K562 (cell line): ENCODE results near the gene THEM5. TPM values are rescaled to one million over a fixed set of nuclear protein-coding genes. Genes with fewer than 3 reads are reported as not detected.

Source experiments
- ATAC-seq: fragments of 200-7000 bp; cut with Tn5 transposase; 3 replicates; pipeline ENCODE4 v1.9.1; 2020; ENCODE audit warnings: moderate library complexity
- BruUV-seq: library from RNA; stranded (reverse); fragments of 400-500 nt; replicated peaks from 2 replicates; lab custom pipeline; 2021; lab: Mats Ljungman, UMichigan
- CTCF ChIA-PET: fragments of 300-600 bp; formaldehyde crosslinking; extraction: SDS; loops from one replicate; lab custom pipeline; 2021; ENCODE audit warnings: low intra/inter-chr PET ratio; lab: Yijun Ruan, JAX
- POLR2A ChIA-PET: fragments of 300-600, 350-650 bp; sonication (Branson Sonifier 250); formaldehyde crosslinking; extraction: SDS; loops from one replicate; lab custom pipeline; 2021; ENCODE audit warnings: antibody characterized with exemption, inconsistent platforms; lab: Yijun Ruan, JAX
- DNase-seq, 4 experiments: peaks; one replicate each; pipeline versions ENCODE4 v3.0.0 to v3.0.0-alpha.2; 2011 to 2018; ENCODE audit warnings: low spot score in 3 of 4, mixed read lengths in 3 of 4; ENCODE audit errors: extremely low read depth in 1 of 4
- FAIRE-seq: peaks from 2 replicates; lab custom pipeline; 2011; peaks lifted over from hg19 to GRCh38; lab: Jason Lieb, UNC
- H2AFZ ChIP-seq: 2 replicates; pipeline ENCODE4 v1.6.0; 2011; ENCODE audit warnings: low read depth, low read length, control low read depth, inconsistent platforms
- H3K27ac ChIP-seq: fragments of 200-600 bp; 3 replicates; pipeline ENCODE4 v1.8.0; 2011; ENCODE audit warnings: low read depth, mild to moderate bottlenecking, control low read depth, inconsistent platforms, low read length, moderate library complexity, mixed read lengths; ENCODE audit errors: extremely low read depth
- H3K27me3 ChIP-seq, 2 experiments: fragments of 300-600 bp in 1 of 2; 2 replicates in 1 of 2; 3 replicates in 1 of 2; pipeline versions ENCODE4 v1.6.0 to v1.8.0; 2011; ENCODE audit warnings: inconsistent platforms in 2 of 2, low read length in 2 of 2, mild to moderate bottlenecking in 1 of 2, mixed read lengths in 1 of 2, moderate library complexity in 1 of 2; ENCODE audit not compliant: control insufficient read depth in 2 of 2, insufficient read depth in 2 of 2
- H3K36me3 ChIP-seq: fragments of 300-600 bp; 3 replicates; pipeline ENCODE4 v1.8.0; 2011; ENCODE audit warnings: mild to moderate bottlenecking, low read length, inconsistent platforms; ENCODE audit not compliant: control insufficient read depth, insufficient read depth
- H3K4me1 ChIP-seq, 2 experiments: fragments of 200-600 bp in 1 of 2; replicated peaks in 1 of 2; 2 replicates in 1 of 2; 3 replicates in 1 of 2; pipeline versions ENCODE4 v1.5.1 to v1.8.0; 2011; ENCODE audit warnings: inconsistent platforms in 2 of 2, low read length in 2 of 2, mild to moderate bottlenecking in 1 of 2, mixed read lengths in 1 of 2, moderate library complexity in 1 of 2; ENCODE audit not compliant: control insufficient read depth in 2 of 2, insufficient read depth in 2 of 2
- H3K4me2 ChIP-seq: 2 replicates; pipeline ENCODE4 v1.6.1; 2011; ENCODE audit warnings: low read length, control low read depth, inconsistent platforms, mixed read lengths; ENCODE audit not compliant: insufficient read depth
- H3K4me3 ChIP-seq: fragments of 200-600 bp; sonication (generic), shearing (Covaris generic); 2 replicates; pipeline ENCODE4 v1.5.1; 2016; ENCODE audit warnings: control low read depth, inconsistent platforms
- H3K79me2 ChIP-seq: fragments of 200-600 bp; 3 replicates; pipeline ENCODE4 v1.8.0; 2011; ENCODE audit warnings: low read length, inconsistent platforms; ENCODE audit not compliant: control insufficient read depth, insufficient read depth
- H3K9ac ChIP-seq, 2 experiments: 2 replicates each; pipeline versions ENCODE4 v1.6.0 to v1.6.1; 2011; ENCODE audit warnings: low read depth in 2 of 2, low read length in 2 of 2, control low read depth in 1 of 2, inconsistent platforms in 1 of 2, mild to moderate bottlenecking in 1 of 2, mixed read lengths in 1 of 2; ENCODE audit not compliant: insufficient read depth in 1 of 2
- H3K9me1 ChIP-seq: one replicate; pipeline ENCODE4 v1.6.0; 2011; ENCODE audit warnings: inconsistent platforms, mild to moderate bottlenecking, low read length, moderate library complexity; ENCODE audit not compliant: control insufficient read depth, insufficient read depth
- H3K9me3 ChIP-seq: replicated peaks from 2 replicates; pipeline ENCODE4 v1.5.1; 2011; ENCODE audit warnings: low read depth, low read length, inconsistent platforms; ENCODE audit not compliant: control insufficient read depth, insufficient read depth
- H4K20me1 ChIP-seq: replicated peaks from 2 replicates; pipeline ENCODE4 v1.6.1; 2011; ENCODE audit warnings: low read length, inconsistent platforms, mixed read lengths; ENCODE audit not compliant: control insufficient read depth, insufficient read depth
- BHLHE40 ChIP-seq: IDR thresholded peaks from 2 replicates; pipeline ENCODE4 v1.6.1; 2011; ENCODE audit warnings: low read length, improper control_type of control experiment
- GTF2B ChIP-seq: IDR thresholded peaks from 2 replicates; pipeline ENCODE4 v1.6.1; 2011; ENCODE audit not compliant: insufficient read length; ENCODE audit errors: extremely low read depth
- MCM3 ChIP-seq: fragments of 450-650 bp; IDR thresholded peaks from 2 replicates; pipeline ENCODE4 v1.6.1; 2016
- PHB2 ChIP-seq: fragments of 450-650 bp; IDR thresholded peaks from 2 replicates; pipeline ENCODE4 v1.6.1; 2017; ENCODE audit warnings: low read depth
- RBM15 ChIP-seq: fragments of 200-400 bp; formaldehyde crosslinking; IDR thresholded peaks from 2 replicates; pipeline ENCODE4 v1.6.1; 2018; ENCODE audit warnings: mild to moderate bottlenecking, low read length, moderate library complexity; ENCODE audit not compliant: insufficient read depth
- TAF7 ChIP-seq: fragments of 450-650 bp; IDR thresholded peaks from 2 replicates; pipeline ENCODE4 v1.6.1; 2016; ENCODE audit warnings: missing genetic modification characterization, missing compliant biosample characterization
- ZNF77 ChIP-seq: fragments of 250-450 bp; sonication (Bioruptor Pico); IDR thresholded peaks from 2 replicates; pipeline ENCODE4 v1.5.0; 2020
- WGBS: fragments of 100-300 bp; shearing (Covaris generic); methylation state at CpG from one replicate; pipeline ENCODE4 v1.1.6; 2016; ENCODE audit warnings: low coverage, mixed read lengths; ENCODE audit not compliant: insufficient coverage; ENCODE audit errors: missing lambda C conversion rate; 5-methylcytosine and 5-hydroxymethylcytosine counted together
- in situ Hi-C: fragments of 300-500 bp; cut with MboI; formaldehyde crosslinking; loops from 4 replicates; pipeline ENCODE4 v1.15.0; 2018; ENCODE audit warnings: inconsistent platforms, mixed read lengths
- intact Hi-C: fragments of 100-400 bp; cut with micrococcal nuclease; formaldehyde crosslinking; loops from 2 replicates; pipeline ENCODE4 v1.14.2; 2022
- polyA plus RNA-seq, 8 experiments: library from polyadenylated mRNA; depleted of rRNA in 4 of 8; stranded (reverse) in 5 of 8; unstranded in 3 of 8; fragments of >200 nt; fragmentation: Nextera tagmentation in 2 of 8; fragmentation: Illumina TruSeq in 1 of 8; extraction: Ambion mirVana in 2 of 8; extraction: Trizol in 1 of 8; gene quantifications; 2 replicates each; pipeline versions ENCODE4 v1.2.1 to v1.2.3, GENCODE V29; 2011 to 2014; ENCODE audit warnings: inconsistent platforms in 1 of 8, missing spikeins in 1 of 8
- total RNA-seq, 7 experiments: library from RNA; depleted of rRNA in 6 of 7; stranded (reverse); fragments of >200 nt in 6 of 7; fragmentation: Illumina TruSeq in 2 of 7; extraction: Trizol in 2 of 7; gene quantifications; 2 replicates each; pipeline versions ENCODE4 v1.2.1 to v1.2.3, GENCODE V29; 2011 to 2021; ENCODE audit warnings: low replicate concordance in 1 of 7

The THEM5 gene
- total and polyA plus RNA-seq, 9 of the 15 experiments (the other 6 are each of a cell fraction or from before 2014, with no cell fraction given), result not detected

- DNase-seq, result no peak
Measured at GRCh38 chr1:151819227-151819835, 34.2 kb downstream of the THEM5 start.

More at GRCh38 chr1:151819227-151819835, 34.2 kb downstream of the THEM5 start:
- Histone ChIP-seq H3K27ac (no peak overlapping the region), H2AFZ (no peak overlapping the region), H3K4me1 (peaks cover 0 to 3% of the 10 kb centered on the region in 2 experiments; a peak in 2 of 5 replicates), H3K9me3 (no peaks in the 10 kb centered on the region), H4K20me1 (peaks cover 10% of the 10 kb centered on the region; the same call in 1 of the 2 replicates), H3K9ac (no peak overlapping the region), H3K27me3 (peaks cover 66 to 82% of the 10 kb centered on the region in 2 experiments)
- in situ Hi-C loops, result no loop called here
- POLR2A ChIA-PET, result no interaction called here
- no peak for FAIRE-seq
- no peak for TF ChIP-seq BHLHE40
- no peak for TF ChIP-seq ZNF77
- no peak for TF ChIP-seq PHB2
- TF ChIP-seq GTF2B, result no peak
- no peak for TF ChIP-seq RBM15
- no peak for TF ChIP-seq MCM3
- no peak for TF ChIP-seq TAF7
- TF ChIP-seq, all 486 proteins: peak for 0
- Histone ChIP-seq H3K36me3 (no peaks in the 10 kb centered on the region), H3K4me2 (no peak overlapping the region), H3K4me3 (no peak overlapping the region), H3K79me2 (no peaks in the 10 kb centered on the region), H3K9me1 (no peaks in the 10 kb centered on the region)
- ATAC-seq, result no peak
- 13% methylated on average over 12 of the region's 12 CpGs for WGBS
- CTCF ChIA-PET, result no interaction called here
- intact Hi-C loops, result no loop called here
- BruUV-seq, result no TSS peak
